HG02885 (cell line): ENCODE measurements around the gene MYL5.
"Not testable (repeated sequence)": the region's sequence is repeated elsewhere in the genome, so short reads cannot be mapped to it uniquely, and the experiment has no call there.

ENCODE experiments used
- ATAC-seq: cut with Tn5 transposase; IDR thresholded peaks from one replicate; pipeline ENCODE4 v1.9.1; 2021; ENCODE audit warnings: mild to moderate bottlenecking; ENCODE audit not compliant: unreplicated experiment, poor library complexity

MYL5 gene

DNA sequence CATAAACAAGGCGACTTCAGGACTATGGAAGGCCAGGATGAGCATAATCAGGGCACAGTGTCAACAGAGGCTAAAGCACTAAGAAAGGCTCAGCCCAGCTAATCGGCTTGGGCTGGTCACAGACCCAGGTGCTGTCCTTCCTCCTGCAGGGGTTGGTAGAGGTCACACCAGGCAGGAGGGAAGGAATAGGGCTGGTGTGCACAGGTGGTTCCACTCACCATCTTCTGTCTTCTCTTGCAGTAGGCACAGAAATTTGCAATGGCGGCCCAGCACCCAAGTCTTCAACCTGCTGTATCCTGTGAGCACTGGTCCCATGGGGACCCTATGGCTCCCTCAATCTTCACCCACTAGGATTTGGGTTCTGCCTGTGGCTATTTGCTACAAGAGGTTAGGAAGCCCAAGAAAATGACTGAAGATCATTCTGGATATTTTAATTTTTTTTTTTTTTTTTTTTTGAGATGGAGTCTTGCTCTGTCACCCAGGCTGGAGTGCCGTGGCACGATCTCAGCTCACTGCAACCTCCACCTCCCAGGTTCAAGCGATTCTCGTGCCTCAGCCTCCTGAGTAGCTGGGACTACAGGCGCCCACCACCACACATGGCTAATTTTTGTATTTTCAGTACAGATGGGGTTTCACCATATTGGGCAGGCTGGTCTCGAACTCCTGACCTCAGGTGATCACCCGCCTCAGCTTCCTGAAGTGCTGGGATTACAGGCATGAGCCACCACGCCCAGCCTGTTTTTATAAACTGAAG is 4.4 kb upstream of the MYL5 start:
- ATAC-seq, result not testable (repeated sequence)

DNA sequence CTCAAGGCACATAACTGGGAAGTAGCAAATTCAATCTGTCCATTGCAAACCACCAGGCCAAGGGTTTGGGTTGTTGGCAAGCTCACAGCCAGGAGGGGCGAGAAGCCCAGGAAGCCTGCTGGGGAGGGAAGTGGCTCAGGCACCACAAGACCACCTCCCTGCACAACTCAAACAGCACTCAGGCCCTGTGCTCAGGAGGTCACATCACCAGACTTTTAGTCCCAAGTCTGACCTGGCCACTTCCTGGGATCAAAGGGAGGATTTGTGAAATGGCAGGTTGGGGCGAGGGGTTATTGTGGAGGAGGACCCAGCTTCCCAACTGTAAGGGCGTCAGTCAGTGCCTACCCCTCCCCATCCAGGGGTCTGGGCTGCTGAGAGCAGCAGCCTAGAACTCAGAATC is 2.6 kb upstream of the MYL5 start:
- ATAC-seq, result no peak

- ATAC-seq, result no peak
Measured at GRCh38 chr4:673349-674091, 822 bp upstream of the MYL5 start.

DNA sequence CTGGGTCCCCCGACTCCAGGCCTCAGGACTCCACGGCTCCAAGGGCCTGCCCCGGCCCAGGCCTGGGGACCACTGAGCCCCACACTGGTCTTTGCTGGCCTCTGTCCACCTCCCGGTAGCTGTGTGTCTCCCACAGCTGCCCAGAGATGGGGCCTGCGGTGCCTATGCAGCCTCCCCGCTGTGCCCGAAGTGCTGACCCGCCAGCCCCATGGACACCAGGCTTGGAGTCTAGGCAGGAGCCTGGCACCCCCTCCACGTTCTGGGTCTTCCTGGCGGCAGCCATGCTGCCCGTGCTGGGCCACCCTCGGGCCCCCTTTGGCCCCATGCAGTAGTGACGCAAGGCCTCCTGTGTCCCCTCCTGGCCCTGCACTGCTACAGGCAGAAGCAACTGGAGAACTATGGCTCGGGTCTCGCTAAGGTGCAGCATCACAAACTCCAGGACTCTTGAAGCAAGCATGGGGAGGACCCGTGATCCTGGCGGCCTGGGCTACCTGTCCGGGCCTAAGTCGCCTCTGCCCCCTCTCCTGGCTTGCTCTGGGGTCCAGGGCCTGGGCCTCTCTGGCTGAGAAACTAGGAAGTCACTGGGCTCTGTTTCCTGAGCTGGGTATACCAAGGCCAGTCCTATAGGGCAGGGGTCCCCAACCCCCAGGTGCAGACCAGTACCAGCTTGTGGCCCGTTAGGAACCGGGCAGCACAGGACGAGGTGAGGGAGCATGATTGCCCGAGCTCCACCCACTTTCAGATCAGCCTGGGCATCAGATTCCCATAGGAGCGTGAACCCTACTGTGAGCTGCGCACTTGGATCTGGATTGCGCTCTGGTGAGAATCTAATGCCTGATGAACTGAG is 917 bp downstream of the MYL5 start:
- ATAC-seq, result peak; percentile 3

DNA sequence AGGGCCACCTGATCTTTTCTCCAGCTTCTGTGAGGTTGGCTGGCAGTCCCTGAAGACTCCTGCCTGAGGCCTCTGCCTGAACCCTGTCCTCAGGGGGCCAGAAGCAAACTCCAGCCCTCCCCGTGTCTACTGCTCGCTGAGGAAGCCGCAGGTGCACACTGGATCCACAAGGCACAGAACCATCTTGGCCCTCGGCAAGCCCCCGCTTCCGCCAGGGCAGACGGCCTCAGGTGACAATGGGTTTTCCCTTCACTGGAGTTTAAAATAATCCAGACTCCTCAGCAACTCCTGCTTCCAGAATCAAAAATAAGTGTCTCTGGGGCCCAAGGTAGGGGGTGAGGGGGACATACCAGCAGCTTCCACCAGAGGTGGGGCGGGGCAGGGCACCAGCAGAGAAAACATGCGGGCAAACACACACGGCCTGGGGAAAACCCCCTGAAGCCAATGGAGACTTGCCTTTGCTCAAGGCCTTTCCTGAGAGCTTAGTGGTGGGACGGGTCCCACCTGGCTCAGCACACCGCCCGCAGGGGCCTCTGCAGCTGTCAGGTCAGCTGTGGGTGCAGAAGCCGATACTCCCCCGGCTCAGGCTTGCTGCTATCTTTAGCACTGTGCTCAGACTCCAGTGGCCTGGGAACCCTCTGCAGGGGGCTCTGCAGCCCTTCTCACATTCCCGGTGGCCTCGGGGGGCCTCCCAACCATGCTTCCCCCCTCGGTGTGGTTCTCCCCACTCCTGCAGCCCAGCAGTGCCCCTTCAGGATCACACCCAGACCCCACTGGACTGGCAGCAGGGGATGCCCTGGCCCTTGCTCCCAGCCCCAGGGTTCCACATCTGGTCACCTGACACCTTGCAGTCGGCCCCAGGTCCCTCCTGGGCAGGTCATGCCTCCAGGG is 1.9 kb downstream of the MYL5 start:
- peak; percentile 21 for ATAC-seq

DNA sequence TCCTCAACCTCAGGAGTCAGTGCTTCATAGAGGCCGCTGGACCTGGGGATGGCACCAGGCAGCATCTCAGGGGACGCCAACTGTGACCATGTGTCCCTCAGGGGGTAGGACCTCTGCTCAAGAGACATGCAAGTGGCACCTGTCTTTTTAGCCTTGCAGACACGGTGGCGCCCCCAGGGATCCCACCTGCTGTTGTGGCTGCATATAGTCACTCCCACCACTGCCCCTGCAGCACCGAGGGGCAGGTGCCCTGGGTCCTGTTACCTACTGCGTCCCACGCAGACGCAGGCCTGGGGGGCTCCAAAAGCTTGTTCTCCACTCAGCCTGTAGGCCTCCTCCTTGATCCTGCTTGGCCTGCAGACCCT is 2.5 kb downstream of the MYL5 start:
- ATAC-seq, result no peak

DNA sequence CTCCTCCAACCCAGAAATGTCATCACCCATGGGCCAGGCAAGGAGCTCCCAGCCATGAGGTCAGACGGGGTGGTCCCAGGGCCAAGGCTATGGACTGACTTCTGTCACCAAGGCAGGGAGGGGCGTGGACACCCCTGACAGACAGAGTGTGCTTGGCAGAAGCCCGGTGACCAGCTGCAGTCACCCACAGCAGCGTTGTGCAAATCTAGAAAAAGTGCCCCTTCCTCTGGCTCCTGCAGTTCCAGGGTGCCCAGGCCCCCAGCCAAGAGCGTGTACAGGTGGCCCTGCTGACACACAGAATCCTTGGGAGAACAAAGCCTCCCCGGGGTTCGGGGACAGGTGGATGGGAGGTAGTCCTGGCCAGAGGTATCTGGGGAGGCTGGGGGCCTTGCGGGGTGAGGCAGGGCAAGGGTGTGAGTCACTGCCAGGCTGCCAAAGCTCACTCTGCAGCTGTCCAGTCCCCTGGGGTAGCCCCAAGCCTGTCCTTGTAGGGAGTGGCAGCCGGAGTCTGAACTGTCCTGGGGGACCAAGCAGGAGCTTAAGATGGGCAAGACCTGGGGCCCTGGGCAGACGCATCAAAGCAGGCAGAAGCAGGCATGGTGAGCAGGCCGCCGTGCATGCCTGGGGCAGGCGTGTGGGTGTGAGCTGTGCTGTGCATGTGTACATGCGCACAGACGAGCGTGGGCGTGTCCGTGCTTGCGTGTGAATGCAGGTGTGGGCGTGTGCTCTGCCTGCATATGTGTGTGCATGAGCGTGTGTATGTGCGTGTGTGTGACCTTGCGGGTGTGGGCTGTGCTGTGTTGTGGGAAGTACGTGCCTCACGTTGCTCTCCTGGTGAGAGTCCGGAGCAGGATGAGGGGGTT is 3.3 kb downstream of the MYL5 start:
- ATAC-seq, result peak; percentile 28

GRCh38 chr4:678331-679103 is 4.2 kb downstream of the MYL5 start:
- ATAC-seq, result no peak

DNA sequence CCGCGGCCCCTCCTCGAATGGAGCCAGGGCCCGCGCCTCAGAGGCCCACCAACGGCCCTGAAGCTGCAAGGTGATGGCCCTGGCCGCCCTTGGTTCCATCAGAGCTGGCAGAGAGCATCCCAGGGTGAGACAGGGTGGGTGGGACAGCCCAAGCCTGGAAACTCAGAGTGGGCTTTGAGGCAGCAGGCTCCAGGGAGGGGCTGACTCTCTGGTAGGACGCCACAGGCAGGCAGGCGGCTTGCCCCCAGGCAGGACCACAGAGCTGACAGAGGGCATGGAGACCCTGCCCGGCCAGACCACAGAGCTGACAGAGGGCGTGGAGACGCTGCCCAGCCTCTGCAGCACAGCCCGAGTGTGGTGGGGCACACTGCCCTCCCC is 4.8 kb downstream of the MYL5 start:
- no peak for ATAC-seq

- no peak for ATAC-seq
Measured at GRCh38 chr4:679629-680028, 5.3 kb downstream of the MYL5 start.

- ATAC-seq, result no peak
Measured at GRCh38 chr4:680091-680490, 5.7 kb downstream of the MYL5 start.

DNA sequence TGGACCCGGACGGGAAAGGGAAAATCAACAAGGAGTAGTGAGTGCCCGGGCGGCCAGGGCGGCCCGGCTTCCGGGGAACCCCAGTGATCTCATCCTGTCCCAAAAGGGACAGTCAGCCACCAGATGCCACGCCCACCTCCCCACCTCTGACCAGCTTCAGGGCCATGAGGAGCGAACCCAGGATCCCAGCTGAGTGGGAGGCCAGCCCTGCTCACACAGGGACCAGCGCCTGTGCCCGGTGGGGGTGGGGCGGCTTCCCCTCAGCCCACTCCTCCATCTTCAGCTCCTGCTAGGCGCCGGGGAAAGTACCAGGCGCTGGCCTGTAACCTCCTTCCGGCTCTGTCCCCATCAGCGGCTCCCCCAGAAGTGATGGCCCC is 6.2 kb downstream of the MYL5 start:
- peak; percentile 37 for ATAC-seq

DNA sequence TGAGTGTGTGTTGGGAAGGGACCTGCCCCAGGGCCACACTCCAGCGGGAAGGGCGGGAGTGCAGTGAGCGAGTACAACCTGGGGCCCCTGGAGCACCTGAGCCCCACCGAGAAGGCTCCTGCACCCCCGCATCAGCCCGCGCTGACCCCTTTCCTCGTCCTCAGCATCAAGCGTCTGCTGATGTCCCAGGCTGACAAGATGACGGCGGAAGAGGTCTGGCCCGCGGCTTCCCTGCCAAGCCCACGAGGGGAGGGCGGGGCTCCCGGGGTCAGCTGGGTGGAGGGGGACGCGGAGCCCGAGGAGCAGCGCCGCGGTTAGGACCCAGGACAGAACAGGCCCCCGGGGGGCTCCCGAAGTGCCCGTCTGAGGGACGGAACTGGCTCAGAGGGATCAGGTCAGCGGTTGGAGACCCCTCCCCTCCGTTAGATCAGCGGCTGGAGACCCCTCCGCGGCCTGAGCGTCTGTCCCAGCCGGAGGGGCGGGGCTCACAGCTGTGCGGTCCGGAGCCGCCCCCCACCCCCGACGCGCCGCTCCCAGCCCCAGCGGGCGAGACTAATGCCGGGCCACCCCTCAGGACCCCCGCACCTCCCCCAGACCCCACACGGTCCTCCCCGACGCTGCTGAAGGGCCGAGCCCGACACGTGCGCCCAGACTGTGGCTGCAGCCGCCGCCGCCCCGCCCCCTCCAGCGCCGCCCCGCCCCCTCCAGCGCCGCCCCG is 6.7 kb downstream of the MYL5 start:
- ATAC-seq, result peak; percentile 31

- ATAC-seq, result no peak
Measured at GRCh38 chr4:681736-682451, 7.6 kb downstream of the MYL5 start.

- no peak for ATAC-seq
Measured at GRCh38 chr4:682490-683172, 8.3 kb downstream of the MYL5 start.

DNA sequence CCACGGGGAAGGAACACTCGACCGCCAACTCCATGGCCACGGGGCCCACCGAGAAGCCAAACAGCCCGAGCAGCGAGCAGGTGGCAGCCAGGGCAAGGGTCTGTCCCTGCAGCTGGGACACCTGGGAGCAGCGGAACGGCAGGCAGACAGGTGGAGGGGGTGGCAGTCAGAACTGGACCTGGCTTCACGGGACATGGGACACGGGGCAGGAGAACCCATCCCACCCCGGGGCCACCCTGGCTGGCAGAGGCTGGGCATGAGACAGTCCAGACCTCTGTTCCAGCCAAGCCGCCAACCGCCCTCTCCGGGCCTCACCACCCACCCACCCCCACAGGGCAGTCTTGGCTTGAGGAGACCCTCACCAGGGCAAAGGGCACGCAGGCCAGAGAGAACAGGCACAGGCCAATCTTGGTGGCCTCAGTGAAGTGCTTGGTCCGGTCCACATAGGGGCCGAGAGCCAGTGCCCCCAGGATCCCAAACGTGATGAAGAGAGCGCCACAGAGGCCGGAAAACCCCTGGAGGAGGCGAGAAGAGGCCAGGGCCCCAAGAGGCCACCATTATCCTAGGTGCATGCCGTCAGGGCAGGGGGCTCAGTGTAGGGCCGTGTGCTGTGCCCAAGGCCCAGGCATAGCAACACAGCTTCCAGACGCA is 9.0 kb downstream of the MYL5 start:
- ATAC-seq, result no peak
